Fibroblast of the aortic adventitia (primary cell): ENCODE data around the gene CCDC160. TPM values are rescaled to one million over a fixed set of nuclear protein-coding genes. Genes with fewer than 3 reads are reported as not detected.

Experiments used
- DNase-seq: peaks from one replicate; pipeline ENCODE4 v3.0.0-alpha.2; 2010; ENCODE audit warnings: low read depth
- H3K4me3 ChIP-seq: 2 replicates; pipeline ENCODE4 v1.5.1; 2011; ENCODE audit warnings: low read depth, mild to moderate bottlenecking, control low read depth, low read length, moderate library complexity
- total RNA-seq: library from RNA; depleted of rRNA; stranded (reverse); fragments of >200 nt; gene quantifications from 2 replicates; pipeline ENCODE4 v1.2.3, GENCODE V29; 2012; ENCODE audit warnings: low replicate concordance
- TF ChIP-seq, protein P1 (sequence below): IDR thresholded peaks from 2 replicates; pipeline ENCODE4 v1.5.1; 2011; ENCODE audit warnings: mild to moderate bottlenecking, low read length, control low read depth, inconsistent platforms; ENCODE audit not compliant: insufficient read depth

Gene CCDC160
- not detected in 2 replicates for total RNA-seq

DNA sequence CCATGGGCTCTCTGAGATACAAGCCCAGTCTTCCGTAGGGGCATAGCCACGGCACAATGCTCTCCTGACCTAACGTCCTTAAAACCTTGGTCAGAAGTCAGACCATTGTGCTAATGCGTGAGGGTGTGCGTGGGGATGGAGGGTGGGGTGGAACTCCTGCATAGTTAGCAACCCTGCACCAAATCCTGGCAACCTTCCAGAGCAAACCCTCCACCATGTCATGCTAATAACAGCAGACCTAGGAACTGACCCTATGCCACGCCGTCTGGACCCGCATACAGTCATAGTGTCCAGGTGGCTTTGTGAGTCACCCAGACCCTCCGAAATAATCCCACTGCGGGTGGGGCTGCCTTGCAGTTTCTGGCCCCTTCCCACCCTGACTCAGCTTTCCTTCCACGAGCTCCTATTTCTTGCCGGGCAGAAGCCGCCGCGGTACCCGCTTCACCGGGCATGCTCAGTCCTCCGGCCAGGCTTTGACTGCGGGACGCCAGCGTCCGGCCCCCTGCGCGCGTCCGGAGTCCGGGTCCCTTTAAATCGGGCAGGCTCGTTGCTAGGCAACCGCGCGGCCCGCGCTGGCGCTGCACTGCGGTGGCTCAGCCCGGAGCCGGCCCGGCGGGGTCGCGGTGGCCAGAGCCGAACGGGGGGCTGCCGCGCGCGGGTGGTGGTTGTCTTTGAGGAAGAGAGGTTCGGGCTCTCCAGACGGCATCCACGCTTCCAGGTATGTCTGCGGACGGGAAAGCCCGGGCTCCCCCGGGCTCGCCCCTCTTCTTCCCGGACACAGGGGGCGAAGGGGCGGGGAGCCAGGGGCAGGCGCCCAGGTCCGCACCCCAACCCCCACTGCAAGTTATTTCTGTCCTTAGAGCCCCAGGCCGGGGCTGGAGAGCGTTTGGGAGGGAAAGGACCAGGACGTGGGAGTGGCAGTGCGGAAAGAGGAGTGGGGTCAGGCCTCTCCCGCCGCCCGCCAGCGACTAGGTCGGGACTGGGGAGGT lies at the start of gene CCDC160:
TSS of gene CCDC160 (plus strand) at position 557 of the 989 bp plus-strand sequence. CDS start 7,619 bp downstream, outside the sequence.
- peak within 1 kb of the TSS; percentile 39 for H3K4me3 ChIP-seq
- TF ChIP-seq, protein P1, sequence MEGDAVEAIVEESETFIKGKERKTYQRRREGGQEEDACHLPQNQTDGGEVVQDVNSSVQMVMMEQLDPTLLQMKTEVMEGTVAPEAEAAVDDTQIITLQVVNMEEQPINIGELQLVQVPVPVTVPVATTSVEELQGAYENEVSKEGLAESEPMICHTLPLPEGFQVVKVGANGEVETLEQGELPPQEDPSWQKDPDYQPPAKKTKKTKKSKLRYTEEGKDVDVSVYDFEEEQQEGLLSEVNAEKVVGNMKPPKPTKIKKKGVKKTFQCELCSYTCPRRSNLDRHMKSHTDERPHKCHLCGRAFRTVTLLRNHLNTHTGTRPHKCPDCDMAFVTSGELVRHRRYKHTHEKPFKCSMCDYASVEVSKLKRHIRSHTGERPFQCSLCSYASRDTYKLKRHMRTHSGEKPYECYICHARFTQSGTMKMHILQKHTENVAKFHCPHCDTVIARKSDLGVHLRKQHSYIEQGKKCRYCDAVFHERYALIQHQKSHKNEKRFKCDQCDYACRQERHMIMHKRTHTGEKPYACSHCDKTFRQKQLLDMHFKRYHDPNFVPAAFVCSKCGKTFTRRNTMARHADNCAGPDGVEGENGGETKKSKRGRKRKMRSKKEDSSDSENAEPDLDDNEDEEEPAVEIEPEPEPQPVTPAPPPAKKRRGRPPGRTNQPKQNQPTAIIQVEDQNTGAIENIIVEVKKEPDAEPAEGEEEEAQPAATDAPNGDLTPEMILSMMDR: no peak
- no peak for DNase-seq

GRCh38 chrX:134191281-134191680 lies 45.7 kb upstream of the CCDC160 start:
- TF ChIP-seq, protein P1: no peak
- no peak for DNase-seq
- H3K4me3 ChIP-seq: no peak overlapping the region

DNA sequence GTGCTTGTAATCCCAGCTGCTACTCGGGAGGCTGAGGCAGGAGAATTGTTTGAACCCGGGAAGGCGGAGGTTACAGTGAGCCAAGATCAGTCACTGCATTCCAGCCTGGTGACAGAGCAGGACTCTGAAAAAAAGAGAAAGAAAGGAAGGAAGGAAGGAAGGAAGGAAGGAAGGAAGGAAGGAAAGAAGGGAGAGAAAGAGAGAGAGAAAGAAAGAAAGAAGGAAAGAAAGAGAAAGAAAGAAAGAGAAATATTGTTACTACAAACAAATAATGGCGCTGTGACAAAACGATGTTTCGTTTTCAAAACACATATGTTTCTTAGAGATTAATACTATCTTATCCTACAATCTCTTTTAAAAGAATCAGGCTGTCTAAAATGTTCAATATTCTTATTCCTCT lies 42.1 kb upstream of the CCDC160 start:
- H3K4me3 ChIP-seq: no peak overlapping the region
- no peak for DNase-seq
- TF ChIP-seq, protein P1: no peak

GRCh38 chrX:134202561-134202960 lies 34.4 kb upstream of the CCDC160 start:
- TF ChIP-seq, protein P1: no peak
- no peak for DNase-seq
- H3K4me3 ChIP-seq: no peak overlapping the region

DNA sequence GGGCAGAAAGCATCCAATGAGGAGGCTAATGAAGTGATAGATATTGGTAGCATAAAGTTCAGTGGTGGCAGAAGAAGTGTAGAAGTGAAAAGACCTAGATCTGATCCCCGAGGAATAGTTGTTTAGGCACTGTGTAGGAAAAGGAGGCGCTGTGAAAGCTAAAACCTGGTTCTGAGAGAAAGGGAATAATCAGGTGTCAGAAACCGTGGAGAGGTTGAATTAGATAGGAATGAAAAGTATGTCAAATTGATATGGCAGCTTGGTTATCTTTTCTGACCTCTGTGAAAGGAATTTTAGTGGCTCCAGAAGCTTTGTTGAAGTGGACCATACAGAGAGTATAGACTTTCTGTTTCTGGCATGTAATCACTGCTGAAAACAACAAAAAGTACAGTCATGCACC lies 30.8 kb upstream of the CCDC160 start:
- TF ChIP-seq, protein P1: no peak
- H3K4me3 ChIP-seq: no peak overlapping the region
- no peak for DNase-seq

- DNase-seq: no peak
- TF ChIP-seq, protein P1: no peak
- no peak overlapping the region for H3K4me3 ChIP-seq
These were observed 26.5 kb upstream of the CCDC160 start for GRCh38 chrX:134210465-134210864.
